NK-92 (cell line): ENCODE measurements around the gene SPSB3.

Experiments used
- DNase-seq: peaks from one replicate; lab custom pipeline; 2025; ENCODE audit not compliant: unreplicated experiment; lab: John Stamatoyannopoulos, UW

The SPSB3 gene

DNA sequence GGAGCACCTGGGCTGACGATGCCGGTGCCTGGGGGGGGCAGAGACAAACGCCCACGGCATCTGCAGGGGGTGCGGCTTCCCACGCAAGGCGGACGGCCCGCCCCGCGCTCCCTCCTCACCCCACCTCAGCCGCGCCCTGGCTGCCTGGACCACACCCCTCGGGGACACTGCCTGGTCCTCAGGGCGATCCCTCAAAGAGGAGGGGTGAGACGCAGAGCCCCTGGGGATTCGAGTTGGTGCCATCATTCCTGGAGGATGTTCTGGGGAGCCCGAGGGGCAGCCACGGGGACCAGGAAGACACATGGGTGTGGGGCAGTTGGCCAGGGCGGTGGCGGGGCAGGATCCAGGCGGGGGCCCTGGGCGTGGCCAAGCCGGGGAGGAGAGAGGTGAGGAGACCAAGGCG lies 7.3 kb upstream of the SPSB3 start:
- no peak for DNase-seq

GRCh38 chr16:1788708-1789100 lies 6.3 kb upstream of the SPSB3 start:
- no peak for DNase-seq

DNA sequence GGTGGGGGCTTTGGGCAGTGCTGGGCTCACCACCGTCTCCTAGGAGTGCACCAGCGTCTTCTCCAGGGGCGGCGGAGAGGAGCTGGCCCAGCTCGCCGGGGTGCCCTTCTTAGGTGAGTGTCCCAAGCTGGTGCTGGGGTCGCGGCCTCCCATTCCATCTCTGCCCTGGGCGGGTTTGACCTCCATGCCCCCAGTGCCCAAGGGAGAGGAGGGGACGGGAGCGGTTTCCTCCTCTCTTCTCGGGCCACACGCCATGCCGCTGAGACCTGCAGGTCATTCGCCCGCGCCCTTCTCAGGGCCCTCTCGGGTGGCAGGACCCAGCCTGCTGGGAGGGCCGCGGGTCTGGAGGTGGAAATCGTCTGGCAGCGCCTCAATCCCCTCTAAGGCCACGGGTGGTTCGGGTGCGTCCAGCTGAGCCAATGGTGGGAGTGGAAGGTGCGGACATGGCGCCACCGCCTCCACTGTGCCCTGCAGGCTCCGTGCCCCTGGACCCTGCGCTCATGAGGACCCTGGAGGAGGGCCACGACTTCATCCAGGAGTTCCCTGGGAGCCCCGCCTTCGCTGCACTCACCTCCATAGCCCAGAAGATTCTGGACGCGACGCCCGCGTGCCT lies 5.8 kb upstream of the SPSB3 start:
- DNase-seq, result no peak

DNA sequence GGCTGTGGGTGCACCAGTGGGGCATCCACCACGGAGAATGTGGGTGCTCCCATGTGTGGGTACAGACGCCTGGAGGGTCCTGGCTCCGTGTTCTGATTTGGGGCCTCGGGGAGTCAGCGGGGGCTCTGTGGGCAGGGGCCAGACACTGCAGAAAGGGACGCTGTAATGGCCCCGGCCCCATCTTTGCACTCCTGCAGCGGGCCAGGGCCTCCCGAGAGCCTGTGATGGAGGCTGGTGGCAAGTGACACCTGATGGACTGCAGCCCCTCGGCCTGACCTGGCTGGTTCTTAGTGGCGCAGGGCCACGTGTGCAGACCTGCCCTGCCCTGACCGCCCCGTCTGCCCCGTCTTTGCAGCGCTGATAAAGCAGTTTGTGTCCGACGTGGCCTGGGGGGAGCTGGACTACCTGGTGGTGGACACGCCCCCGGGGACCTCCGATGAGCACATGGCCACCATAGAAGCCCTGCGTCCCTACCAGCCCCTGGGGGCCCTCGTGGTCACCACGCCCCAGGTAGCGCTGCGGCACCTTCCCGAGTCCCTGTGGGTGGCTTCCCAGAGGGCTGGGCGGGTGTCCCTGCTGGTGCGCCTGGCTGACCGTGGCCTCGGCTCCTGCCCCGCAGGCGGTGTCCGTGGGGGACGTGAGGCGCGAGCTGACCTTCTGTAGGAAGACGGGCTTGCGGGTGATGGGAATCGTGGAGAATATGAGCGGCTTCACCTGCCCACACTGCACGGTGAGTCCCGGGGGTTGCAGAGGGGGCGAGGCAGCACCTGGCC lies 5.1 kb upstream of the SPSB3 start:
- DNase-seq, result no peak

- DNase-seq, result no peak
These were observed 4.6 kb upstream of the SPSB3 start for GRCh38 chr16:1787056-1787321.

DNA sequence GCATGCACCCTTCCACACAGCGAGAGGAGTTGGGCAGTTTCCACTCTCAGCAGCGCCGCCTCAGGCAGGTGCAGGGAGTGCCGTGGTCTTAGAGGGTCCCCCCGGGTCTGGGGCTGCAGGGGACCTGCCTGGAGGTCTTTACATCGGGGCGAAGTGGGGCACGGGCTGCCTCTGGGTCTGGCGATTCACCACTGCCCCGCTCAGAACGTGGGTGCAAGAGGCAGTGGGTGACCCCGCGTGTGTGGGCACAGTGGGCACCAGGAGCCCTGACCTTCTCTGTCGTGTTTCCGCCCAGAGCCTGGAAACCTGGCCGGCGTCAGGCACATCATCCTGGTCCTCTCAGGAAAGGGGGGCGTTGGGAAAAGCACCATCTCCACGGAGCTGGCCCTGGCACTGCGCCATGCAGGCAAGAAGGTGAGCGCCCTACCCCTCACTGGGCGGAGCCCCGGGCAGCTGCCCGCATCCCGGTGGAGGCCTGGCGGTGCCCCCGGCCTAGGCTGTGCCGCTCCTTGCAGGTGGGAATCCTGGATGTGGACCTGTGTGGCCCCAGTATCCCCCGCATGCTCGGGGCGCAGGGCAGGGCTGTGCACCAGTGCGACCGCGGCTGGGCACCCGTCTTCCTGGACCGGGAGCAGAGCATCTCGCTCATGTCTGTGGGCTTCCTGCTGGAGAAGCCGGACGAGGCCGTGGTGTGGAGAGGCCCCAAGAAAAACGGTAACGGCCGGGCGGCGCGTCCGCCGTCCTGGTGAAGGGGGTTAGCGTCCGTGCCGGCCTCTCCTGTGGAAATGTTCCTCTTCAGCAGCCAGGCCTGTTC lies 4.1 kb upstream of the SPSB3 start:
- DNase-seq, result no peak

DNA sequence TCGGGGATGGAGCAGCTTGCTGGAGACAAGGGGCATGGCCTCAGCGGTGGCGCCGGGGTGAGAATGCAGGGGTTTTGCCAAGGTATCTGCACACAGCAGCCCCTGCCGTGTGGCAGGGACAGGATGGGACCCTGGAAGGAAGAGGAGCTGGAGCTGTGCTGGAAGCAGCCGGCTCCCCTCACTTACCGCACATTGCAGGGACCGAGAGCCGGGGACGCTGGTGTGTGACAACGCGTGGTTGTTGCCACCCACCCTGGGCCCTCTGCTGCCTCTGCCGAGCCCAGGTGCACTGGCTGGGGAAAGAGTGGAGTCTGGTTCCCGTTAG lies 3.4 kb upstream of the SPSB3 start:
- DNase-seq, result no peak

- no peak for DNase-seq
These were observed 2.8 kb upstream of the SPSB3 start for GRCh38 chr16:1784977-1785845.

DNA sequence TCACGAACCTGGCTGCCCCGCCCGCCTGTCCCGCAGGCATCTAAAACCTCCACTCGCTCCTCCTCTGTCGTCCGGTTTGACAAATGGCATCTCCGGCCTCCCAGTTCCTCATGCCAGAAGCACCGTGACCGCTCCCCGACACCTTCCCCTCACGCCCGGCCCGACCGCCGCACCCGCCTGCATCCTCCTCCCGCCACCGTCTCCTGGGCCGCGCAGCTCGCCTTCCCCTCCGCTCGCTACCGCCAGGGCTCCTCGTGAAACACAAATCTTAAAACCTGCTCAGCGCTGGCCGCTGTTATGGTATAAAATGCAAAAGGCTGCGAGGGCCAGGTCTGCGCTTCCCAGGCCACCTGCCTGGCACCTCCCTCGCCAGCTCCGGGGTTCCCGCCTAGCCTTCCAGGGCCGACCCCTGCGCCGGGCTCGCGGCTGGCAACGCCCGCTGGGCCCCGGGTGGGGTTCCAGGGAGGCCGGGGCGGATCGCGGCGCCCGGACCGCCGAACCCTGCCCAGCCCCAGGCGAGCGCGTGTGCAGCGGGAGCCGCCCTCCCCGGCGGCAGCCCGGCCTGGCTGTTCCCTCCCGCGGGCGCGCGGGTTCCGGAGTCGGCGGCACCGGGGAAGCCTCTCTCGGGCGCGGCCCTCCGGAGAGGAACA lies 488 bp downstream of the SPSB3 start:
- DNase-seq, result no peak

DNA sequence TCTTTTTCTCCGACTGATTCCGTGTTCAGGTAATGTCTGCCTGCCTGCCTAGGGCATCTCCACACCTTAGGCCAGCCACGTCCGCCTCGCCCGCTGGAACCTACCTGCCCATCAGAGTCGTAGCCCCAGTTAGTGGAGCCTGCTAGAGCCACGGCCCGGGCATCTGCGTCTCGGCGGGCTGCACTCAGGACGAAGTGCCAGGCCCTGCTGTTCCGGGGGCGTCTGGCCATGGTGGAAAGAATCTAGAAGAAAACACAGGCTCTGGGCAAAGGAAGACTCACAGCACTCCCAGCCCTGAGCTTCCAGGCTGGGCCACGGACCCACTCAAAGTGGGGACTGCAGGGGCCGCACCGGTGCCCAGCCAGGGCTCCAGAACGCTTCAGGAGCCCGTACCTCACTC lies 1.1 kb downstream of the SPSB3 start:
- DNase-seq, result no peak

DNA sequence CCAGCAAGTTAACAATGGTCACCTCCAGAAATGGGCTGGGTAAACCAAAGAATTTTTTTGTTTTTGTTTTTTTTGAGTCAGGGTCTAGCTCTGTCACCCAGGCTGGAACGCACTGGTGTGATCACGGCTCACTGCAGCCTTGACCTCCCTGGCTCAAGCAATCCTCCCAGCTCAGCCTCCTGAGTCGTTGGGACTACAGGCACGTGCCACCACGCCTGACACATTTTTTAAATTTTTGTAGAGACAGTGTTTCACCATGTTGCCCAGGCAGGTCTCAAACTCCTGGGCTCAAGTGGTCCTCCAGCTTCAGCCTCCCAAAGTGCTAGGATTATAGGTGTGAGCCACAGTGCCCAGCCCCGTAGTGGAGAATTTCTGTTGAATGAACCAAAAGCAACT lies 1.7 kb downstream of the SPSB3 start:
- no peak for DNase-seq

GRCh38 chr16:1779741-1780676 lies 2.4 kb downstream of the SPSB3 start:
- DNase-seq, result no peak

DNA sequence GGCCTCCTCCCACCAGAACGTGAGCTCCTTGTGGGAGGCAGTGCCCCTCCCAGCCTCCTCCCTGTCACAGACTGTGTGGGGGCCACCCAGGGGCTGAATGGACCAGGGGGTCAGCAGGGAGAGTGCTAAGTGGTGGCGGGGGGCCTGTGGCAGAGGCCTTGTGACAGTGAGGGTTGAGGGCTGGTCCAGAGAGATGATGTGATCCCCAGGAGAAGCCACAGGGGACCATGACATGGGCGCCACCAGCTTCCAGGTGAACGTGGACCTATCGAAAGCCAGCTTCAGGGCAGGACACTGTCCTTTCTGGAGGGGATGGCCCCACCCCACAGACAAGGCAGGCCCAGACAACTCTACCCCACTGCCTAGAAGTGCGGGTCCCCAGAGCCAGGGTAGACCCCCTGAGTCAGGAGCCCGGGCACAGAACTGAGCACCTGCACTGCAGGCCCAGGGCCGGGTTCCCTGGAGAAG lies 3.1 kb downstream of the SPSB3 start:
- no peak for DNase-seq

DNA sequence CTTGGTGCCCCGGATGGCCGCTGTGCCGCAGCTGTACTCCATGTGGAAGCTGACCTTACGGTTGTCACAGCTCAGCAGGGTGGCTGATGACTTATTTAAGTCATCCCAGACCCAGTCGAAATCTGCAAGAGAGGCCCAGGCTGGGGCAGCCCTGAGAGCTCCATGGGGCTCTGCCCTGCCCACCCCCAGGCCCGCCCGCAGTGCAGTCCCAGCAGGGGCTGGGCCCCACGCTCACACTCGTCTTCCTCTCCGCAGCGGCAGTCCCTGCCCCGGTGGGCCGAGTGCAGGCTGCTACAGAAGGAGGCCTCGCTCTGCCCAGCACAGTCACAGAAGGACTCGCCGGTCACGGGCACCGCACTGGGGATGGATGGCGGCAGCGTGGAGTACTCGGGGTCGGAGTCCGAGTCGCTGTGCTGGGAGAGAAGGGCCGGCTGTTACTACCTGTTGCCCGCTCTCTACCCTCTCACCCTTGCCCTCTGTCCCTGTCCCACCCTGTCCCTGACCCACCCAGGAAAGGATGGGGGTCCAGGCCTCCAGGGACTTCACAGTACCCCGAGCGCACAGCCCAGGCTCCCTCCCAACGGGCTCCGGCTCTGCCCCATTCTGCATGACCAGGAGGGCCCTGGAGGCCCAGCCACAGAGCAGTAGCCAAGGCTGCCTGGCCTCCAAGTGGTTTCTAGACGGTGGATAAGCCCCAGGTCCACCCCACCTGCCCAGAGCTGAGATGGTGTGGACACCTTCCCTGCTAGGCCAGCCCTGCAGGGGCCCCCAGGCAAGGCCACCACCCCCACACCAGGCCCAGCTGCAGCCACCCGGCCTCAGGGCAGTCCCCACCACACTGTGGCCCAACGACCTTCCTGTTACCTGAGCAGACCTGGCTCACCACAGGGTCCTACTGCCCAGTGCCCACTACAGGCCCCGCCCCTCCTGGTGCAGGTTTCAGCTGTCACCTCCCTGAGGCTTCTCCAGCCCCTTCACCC lies 3.9 kb downstream of the SPSB3 start:
- DNase-seq, result no peak

- no peak for DNase-seq
These were observed 4.8 kb downstream of the SPSB3 start for GRCh38 chr16:1777375-1778199.

DNA sequence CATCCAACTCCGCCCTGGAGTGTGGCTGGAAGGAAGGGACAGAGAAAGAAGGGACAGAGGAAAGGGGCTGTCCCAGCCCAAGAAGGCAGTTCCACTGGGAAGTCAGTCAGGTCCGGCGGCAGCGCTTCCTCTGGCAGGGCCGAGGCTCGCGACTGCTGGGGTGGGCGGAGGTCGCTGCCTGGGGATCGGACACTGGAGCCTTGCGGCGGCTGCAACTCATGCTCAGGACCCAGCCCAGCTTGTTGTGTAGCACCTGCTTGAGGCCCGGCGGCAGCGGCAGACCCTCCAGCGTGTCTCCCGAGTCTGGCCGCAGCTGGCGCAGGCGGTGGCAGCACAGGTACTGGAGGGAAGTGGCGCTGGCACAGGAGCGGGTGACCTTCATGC lies 5.4 kb downstream of the SPSB3 start:
- DNase-seq, result no peak

GRCh38 chr16:1776672-1776955 lies 5.8 kb downstream of the SPSB3 start:
- DNase-seq, result no peak
